Measurements from ENCODE around the gene DOCK2.

The DOCK2 gene

DNA sequence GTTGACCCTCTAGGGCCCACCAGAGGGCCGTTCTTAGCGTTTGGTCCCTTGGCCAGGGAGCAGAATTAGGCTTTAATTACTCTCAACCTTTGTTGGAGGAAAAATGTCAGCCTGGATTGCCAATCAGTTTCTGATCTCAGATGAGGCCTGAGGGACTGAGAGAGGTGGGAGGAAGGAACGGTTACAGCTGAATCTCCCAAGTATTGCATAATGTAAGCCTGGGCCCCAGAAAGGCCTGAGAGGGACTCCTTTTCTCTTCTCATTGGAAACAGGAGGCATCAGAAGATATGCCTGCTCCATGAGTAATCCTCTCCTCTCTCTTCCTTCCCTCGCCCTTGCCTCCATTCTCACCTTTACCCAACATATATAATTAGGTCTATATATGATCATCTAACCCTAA, 237.5 kb downstream of the DOCK2 start:
- DNase-seq = no peak

DNA sequence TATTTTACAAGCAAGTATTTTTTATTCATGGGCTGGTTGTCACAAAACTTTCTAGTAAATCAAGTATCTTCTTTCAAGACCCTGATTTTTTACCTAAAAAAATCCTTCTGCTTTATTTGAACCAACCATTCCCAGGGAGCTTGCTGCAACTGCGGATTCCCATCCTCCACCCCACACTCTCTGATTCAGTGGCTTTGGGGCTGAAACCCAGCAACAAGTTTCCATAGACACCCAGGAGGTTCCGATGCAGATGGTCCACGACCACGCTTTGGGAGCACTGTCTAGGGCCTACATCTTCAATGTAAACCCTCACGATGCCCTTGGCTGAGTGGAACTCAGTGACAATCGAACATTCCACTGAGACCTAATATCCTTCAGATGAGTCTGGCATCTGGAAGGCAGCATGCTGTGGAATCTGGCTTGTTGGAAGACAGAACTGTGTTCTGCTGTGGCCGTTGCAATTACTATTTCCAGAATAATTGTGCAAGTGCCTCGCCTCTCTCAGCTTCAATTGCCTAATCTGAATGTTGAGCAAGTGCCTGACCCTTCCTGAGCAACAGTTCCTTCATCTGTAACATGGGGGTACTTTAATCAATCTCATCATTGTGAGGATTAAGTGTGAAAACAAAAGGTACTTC, 238.1 kb downstream of the DOCK2 start:
- no peak for DNase-seq

GRCh38 chr5:169875731-169876130, 238.7 kb downstream of the DOCK2 start:
- no peak for DNase-seq

DNA sequence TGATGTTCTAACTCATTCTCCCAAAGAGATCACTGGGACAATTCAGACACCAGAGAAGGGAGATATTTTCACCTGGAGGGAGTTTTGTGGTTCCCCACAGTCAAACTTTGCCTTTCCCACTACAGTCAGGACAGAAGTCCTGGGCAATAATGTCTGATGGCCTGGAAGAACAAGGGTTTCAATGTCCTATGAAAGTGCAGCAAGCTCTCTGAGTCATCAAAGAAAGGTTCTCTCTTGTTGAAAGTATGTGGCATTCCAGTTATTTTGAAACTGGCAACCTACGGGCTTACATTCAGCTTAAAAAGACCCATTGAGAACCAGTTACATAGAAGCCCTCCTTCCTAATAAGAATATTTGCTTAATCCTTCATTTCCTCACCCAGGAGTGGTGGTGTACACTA, 239.3 kb downstream of the DOCK2 start:
- no peak for DNase-seq

- DNase-seq = no peak
Observed at GRCh38 chr5:169880012-169880663, 243.1 kb downstream of the DOCK2 start.

DNA sequence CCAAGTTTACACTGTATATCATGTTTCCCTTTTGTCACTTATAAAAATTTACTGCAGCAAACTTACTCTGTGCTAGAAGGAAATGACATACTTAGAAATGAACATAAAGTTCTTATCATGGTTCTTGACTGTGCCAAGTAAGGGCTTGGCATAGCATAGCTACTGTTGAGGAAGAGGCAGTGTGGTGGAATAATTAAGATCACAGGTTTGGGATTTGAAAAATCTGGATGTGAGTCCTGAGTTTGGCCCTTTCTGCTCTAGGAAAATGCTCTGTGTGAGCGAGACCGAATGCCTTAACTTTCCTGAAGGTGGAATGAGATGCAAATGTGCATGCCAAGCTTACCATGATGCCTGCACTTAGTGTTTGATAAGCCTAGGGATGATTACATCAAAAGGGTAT, 243.7 kb downstream of the DOCK2 start:
- DNase-seq = no peak

DNA sequence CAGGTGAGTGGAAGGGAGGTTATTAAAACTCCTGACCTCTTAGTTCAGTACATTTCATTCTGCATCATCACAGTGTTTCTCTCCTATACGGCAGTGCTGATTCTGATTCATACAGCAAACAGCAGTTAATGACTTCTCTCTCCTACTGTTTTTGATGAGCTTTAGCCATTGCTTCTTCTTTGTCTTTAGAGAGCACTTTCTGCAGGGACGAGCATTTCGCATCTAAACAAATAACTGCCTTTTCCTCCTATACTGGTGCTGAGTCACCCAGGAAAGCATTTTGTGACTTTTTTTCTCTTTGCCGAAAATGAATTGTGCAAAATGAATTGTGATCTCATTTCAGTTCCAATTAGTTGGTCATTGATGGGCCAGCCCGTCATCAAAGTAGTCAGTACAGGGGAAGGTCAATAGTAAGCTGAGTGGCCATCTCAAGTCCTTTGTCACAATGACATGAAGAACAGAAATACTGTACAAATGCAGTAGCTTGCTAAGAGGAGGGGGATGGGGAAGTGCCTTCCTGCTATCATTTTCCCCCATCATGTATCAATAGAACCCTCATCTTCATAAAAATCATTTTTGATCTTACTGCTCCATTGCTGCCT, 244.7 kb downstream of the DOCK2 start:
- no peak for DNase-seq

DNA sequence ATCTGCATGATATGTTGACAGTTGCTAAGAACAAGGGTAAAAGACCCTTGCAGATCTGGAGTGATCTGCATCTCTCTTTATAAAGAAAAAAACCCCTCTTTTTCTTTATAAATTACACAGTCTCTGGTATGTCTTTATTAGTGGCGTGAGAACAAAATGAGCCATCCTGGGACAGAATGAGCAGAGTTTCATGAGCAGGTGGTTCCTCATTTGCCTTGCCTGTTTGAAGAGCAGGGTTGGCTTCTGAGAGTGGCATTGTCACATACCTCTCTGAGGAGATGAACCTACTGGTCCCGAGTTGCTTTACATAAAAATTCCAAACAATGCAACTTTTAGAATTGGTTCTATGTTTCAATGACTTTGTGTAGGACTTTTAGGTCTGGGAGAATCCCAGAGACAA, 249.0 kb downstream of the DOCK2 start:
- DNase-seq = no peak

DNA sequence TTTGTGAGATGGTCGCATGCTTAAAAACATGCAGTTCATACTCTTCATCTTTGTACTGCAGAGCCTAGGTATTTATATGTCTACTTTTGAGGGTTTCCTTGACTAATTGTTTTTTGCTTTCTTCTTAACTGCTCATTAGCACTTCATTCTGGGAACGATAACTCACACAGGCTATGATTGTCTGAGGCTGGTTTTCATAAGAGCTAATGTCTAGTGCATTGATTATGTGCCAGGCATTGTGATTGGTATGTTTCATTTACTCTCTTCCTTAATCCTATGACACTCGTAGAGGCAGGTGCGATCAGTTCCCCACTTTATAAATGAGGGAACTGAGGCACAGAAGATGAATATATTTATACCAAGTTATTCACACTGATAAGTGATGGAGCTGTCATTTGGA, 249.6 kb downstream of the DOCK2 start:
- no peak for DNase-seq

GRCh38 chr5:169889572-169889971, 252.5 kb downstream of the DOCK2 start:
- no peak for DNase-seq

GRCh38 chr5:169893010-169893409, 255.9 kb downstream of the DOCK2 start:
- DNase-seq = no peak

DNA sequence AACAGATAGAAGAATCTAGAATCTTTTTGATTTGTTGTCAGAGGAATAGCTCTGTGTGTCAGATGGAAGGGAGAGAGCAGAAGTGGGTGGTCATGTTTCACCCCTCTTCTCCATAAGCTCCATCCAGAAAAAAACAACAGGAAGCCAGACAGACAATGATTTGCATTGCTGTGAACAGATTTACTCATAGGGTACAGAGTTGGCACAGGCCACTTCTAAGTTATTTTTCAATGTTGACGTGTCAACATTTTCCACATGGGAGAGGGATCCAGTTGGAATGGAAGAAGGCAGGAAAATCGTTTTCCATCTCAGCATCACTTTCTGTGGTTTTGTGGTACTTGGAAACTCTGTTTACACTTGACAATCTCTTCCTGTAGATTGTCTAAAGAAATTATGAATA, 256.5 kb downstream of the DOCK2 start:
- DNase-seq = no peak

- no peak for DNase-seq
Observed at GRCh38 chr5:169895926-169896325, 258.9 kb downstream of the DOCK2 start.

- no peak for DNase-seq
Observed at GRCh38 chr5:169897481-169897880, 260.4 kb downstream of the DOCK2 start.

GRCh38 chr5:169901896-169902295, 264.8 kb downstream of the DOCK2 start:
- no peak for DNase-seq

- no peak for DNase-seq
Observed at GRCh38 chr5:169904059-169904458, 267.0 kb downstream of the DOCK2 start.

- no peak for DNase-seq
Observed at GRCh38 chr5:169904508-169904907, 267.4 kb downstream of the DOCK2 start.

DNA sequence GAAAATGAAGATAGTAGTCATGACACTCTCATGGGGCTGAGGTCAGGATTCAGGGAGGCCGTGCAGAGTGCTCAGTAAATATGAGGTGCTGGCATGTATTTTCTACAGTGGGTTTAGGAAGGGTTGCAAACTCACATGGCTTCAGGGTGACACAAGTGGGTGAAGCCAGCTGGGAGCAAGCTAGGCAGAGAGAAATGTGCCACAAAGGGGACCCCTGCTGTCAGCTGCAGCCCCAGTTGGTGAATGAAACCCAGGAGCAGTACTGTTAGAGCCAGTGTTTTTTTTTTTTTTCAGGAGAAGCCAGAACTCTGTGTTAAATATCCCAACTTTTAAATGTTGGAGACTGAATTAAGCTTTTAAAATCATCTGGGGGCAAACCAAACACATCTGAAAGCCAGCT, 267.9 kb downstream of the DOCK2 start:
- DNase-seq = no peak

DNA sequence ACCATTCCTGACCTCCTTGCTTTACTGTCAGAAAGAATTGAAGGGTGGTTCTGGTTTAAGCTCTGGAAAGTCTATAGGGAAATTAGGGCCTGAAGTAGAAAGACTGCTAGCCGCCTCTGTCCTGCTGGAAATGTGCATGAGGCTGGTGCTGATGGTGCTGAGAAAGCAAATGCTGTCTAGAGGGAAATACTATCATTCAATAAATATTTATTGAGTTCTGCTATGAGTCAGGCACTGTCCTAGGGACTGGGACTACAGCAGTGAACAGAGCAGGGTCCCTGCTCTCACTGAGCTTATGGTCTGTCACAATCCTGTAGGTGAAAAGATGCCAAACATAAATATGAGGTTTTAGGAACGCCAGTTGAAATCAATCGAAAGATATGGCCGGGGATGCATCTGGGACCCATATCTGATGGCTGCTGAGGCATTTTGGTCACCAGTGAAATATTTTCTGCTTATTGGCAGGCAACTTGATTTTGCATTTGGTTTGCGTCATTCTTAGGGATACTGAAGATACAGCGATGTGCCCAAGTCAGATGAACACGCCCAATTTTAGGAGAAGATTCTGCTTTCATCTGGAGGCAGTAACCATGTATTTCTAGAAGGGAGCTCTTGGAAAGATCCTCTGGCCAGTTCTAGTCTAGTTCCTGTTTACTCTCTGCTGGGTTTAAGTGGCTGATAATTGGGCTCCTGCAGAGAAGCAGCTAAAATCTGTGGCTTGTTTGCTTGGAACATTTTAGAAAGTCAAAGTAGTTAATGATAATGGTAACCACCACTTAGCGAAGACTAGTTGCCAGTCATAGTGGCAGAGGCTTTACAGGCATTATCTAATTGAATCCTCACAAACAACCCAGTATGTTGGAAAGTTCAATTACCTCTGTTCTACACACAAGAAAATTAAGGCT, 269.9 kb downstream of the DOCK2 start:
- peak; percentile 44 for DNase-seq

- no peak for DNase-seq
Observed at GRCh38 chr5:169908864-169909263, 271.8 kb downstream of the DOCK2 start.

DNA sequence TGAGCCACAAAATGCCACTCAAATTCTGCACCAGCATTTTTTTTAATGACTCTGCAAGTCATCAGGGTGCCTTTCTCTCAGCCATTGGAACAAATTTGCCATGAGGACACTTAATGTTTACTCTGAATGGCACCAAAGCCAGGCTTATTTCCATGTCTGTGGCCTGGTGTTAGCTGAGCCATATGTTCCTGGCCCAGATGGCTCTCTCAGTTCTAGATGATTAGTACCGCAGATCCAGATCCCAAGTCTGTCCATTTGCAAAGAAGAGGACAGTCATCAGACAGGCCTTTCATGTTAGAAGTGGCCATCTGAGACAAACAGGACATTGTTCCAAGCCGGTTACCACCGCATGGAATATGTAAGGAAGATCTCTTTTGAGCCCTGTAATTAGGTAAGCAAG, 272.9 kb downstream of the DOCK2 start:
- DNase-seq = no peak

DNA sequence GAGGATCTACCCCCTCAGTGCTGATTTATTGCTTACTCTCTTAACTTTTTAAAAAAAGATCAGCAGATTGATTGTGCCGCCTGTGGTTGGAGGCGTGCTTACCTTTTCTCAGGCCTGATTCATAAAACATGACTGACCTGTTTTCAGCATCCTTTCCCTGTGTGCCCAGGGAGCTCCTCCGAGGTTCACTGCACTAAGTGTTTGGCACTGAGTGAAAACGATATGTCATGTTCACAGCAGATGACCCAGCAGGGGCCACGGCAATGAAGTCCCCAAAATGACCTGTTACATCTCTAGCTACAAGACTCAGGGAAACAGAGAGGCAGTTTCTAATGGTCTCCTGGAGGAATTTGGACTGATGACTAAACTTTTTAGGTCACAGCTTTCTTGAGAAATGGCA, 273.3 kb downstream of the DOCK2 start:
- DNase-seq = no peak

- no peak for DNase-seq
Observed at GRCh38 chr5:169911448-169912212, 274.6 kb downstream of the DOCK2 start.

All from NCI-H510A treated with DMSO at 0.1 percent for 48 hours (cell line).